Measurements from ENCODE around the gene LMOD1. TPM values are rescaled to one million over a fixed set of nuclear protein-coding genes. Genes with fewer than 3 reads are reported as not detected.

The LMOD1 gene
- total and polyA plus RNA-seq, 2 of the 8 experiments (the other 6 are each of a cell fraction or from before 2014, with no cell fraction given) = 0.77 to 1.4 TPM

DNA sequence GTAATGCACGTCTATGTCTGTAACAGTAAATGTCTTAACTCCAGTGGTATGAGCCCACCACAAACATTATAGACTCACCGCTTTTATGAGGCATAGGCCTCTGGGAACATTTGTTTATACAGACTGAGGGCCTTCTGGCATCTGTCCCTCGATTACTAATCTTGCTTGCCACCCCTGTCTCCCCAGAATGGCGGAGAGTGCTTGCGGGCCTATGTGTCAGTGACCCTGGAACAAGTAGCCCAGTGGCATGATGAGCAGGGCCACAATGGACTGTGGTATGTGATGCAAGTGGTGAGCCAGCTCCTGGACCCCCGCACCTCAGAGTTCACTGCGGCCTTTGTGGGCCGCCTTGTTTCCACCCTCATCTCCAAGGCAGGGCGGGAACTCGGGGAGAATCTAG, 76.0 kb downstream of the LMOD1 start:
- Histone ChIP-seq H3K4me2 (ENCODE audit: insufficient read depth in 1 of 2, low read depth in 2 of 2, low read length in 2 of 2) (no peak overlapping the region), H4K91ac (replicated peaks; ENCODE audit: insufficient read length, low read length) (no peak overlapping the region), H3K27me3 (replicated peaks in 1 of 4; ENCODE audit: control insufficient read depth in 3 of 4, extremely low read depth in 1 of 4, insufficient read depth in 3 of 4, low read length in 3 of 4) (no peaks in the 10 kb centered on the region), H3K4ac (replicated peaks; ENCODE audit: insufficient read length, low read depth, low read length) (no peak overlapping the region), H2BK15ac (ENCODE audit: low read length) (no peak overlapping the region), H2BK12ac (ENCODE audit: low read depth, low read length) (no peak overlapping the region), H2AFZ (ENCODE audit: low read length) (no peak overlapping the region), H2AK5ac (ENCODE audit: low read depth, low read length) (no peak overlapping the region), H3K4me3 (ENCODE audit: extremely low read depth in 1 of 4, insufficient read depth in 2 of 4, low read depth in 3 of 4, low read length in 4 of 4) (no peak overlapping the region), H2BK5ac (ENCODE audit: low read depth, low read length) (no peak overlapping the region), H3K56ac (replicated peaks; ENCODE audit: insufficient read length, low read depth, low read length) (no peak overlapping the region), H3K23me2 (ENCODE audit: low read depth, low read length) (no peaks in the 10 kb centered on the region), H3K14ac (ENCODE audit: insufficient read length) (no peak overlapping the region), H3K79me2 (ENCODE audit: control insufficient read depth in 1 of 2, insufficient read depth in 2 of 2, low read length in 2 of 2) (no peaks in the 10 kb centered on the region), H4K5ac (ENCODE audit: insufficient read length, low read depth, low read length) (no peak overlapping the region), H3K36me3 (ENCODE audit: control insufficient read depth in 2 of 4, insufficient read depth in 4 of 4, low read length in 3 of 4) (peaks cover 50 to 91% (median 83%) of the 10 kb centered on the region in 4 experiments), H3K23ac (ENCODE audit: insufficient read length) (no peak overlapping the region), H4K20me1 (replicated peaks in 1 of 2; ENCODE audit: control insufficient read depth in 1 of 2, insufficient read depth in 2 of 2, low read length in 2 of 2) (no peaks in the 10 kb centered on the region), H3K27ac (ENCODE audit: low read depth, low read length) (no peak overlapping the region), H2BK20ac (ENCODE audit: low read length) (no peak overlapping the region), H3K79me1 (ENCODE audit: low read depth, low read length) (no peaks in the 10 kb centered on the region), H3K18ac (ENCODE audit: extremely low read depth, low read length) (no peak overlapping the region), H4K8ac (ENCODE audit: extremely low read depth, insufficient read depth, low read length) (no peak overlapping the region), H3K9ac (replicated peaks in 1 of 4; ENCODE audit: extremely low read depth in 1 of 4, low read depth in 3 of 4, low read length in 3 of 4) (no peak overlapping the region), H3K4me1 (replicated peaks in 1 of 4; ENCODE audit: control insufficient read depth in 3 of 4, insufficient read depth in 4 of 4, low read length in 3 of 4) (no peaks in the 10 kb centered on the region), H3K9me3 (ENCODE audit: insufficient read depth in 2 of 2, low read depth in 1 of 2, low read length in 1 of 2) (no peaks in the 10 kb centered on the region), H2BK120ac (replicated peaks; ENCODE audit: low read depth, low read length) (no peak overlapping the region)
- DNase-seq (ENCODE audit: low read depth in 1 of 2, low spot score in 2 of 2) (no peak), FAIRE-seq (no peak)
- CTCF ChIA-PET (ENCODE audit: partially characterized antibody) = interaction anchor here (0.6 to 1.3 kb wide), 3 partner anchors 22 to 1458 kb away, joined by 3 to 4 read pairs (median 4); no protein-coding TSS in a partner anchor
- POLR2A ChIA-PET (ENCODE audit: partially characterized antibody) = interaction anchor here (1.2 kb wide), 1 partner anchor 13 kb away, joined by 3 read pairs; no protein-coding TSS in a partner anchor
- 93% methylated on average over 10 of the region's 10 CpGs; no CpG with 5 or more reads in 1 of the 2 experiments for WGBS, 2 experiments (ENCODE audit: extremely low coverage in 1 of 2, insufficient coverage in 1 of 2, insufficient read length in 1 of 2, insufficient replicate concordance in 2 of 2, low coverage in 1 of 2, low lambda C conversion rate in 2 of 2, missing lambda C conversion rate in 1 of 2)
- TF ChIP-seq HDAC2 (IDR thresholded peaks at IDR 0.05; ENCODE audit: borderline replicate concordance in 1 of 2, low read depth in 2 of 2, low read length in 2 of 2) (no peak), NANOG (IDR thresholded peaks at IDR 0.05; ENCODE audit: insufficient read depth, low read depth, low read length, poor library complexity, severe bottlenecking) (no peak), PHF8 (conservative IDR thresholded peaks at IDR 0.05; ENCODE audit: low read depth, low read length) (no peak), SP2 (IDR thresholded peaks at IDR 0.05; ENCODE audit: low read length) (no peak), EZH2 (IDR thresholded peaks at IDR 0.05; ENCODE audit: low read depth, low read length, severe bottlenecking) (no peak), KDM1A (IDR thresholded peaks at IDR 0.05; ENCODE audit: borderline replicate concordance, low read length) (no peak), SP1 (IDR thresholded peaks at IDR 0.05; ENCODE audit: low read depth, low read length) (no peak), YY1 (IDR thresholded peaks at IDR 0.05; ENCODE audit: low read depth, low read length) (no peak), FOSL1 (IDR thresholded peaks at IDR 0.05; ENCODE audit: insufficient read depth, low read depth, low read length) (no peak), ASH2L (IDR thresholded peaks at IDR 0.05; ENCODE audit: low read length) (no peak), CHD2 (IDR thresholded peaks at IDR 0.05; ENCODE audit: low read length) (no peak)
